Activated CD8-positive, alpha-beta memory T cell treated with anti-CD3 and anti-CD28 coated beads, Interleukin-2, amount 50 U/mL, for 4 hours (primary cell): ENCODE results near the gene IQGAP2.
"Not testable (repeated sequence)": the region's sequence is repeated elsewhere in the genome, so short reads cannot be mapped to it uniquely, and the experiment has no call there.

Experiments used
- DNase-seq: peaks from one replicate; pipeline ENCODE4 v3.0.0-alpha.2; 2020

The IQGAP2 gene

DNA sequence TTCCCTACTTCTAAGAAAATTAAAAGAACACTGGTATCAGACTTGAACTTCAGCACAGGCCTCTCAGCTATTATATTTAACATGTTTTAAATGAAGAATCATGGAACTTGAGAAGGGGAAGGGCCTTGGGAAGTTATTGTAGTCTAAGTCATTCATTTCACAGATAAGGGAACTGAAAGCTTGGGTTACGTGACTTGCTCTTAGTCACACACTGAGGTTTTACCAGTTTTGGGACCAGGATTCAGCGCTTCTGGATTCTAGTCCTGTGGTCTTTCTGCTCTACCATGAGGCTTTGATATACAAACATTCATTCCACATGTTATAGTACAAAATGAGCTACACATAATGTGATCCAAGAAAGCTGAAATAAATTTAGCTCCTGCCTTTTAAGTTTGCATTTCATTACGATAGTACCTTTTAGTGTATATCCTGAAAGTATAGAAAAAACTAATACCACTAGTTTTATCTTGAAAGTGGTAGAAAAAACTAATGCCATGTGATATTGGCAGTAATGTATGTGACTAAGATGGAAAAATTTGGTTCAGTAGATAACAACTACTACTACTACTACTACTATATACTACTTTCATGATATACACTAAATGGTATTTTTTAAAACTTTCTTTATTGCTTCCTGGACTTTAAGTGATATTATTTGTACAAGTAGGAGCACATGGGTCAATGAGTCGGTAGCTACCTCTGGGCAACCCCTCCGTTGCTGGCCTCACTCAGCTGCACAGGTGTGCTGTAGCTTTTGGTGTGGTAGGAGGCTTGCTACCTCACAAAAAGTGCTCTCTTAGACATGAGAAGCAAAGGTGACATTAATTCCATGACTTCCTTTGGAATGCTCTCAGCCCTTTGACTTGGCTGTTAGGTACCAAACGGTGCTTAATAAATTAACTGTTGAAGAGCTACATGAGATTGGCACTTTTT is 179.4 kb downstream of the IQGAP2 start:
- DNase-seq, result no peak

DNA sequence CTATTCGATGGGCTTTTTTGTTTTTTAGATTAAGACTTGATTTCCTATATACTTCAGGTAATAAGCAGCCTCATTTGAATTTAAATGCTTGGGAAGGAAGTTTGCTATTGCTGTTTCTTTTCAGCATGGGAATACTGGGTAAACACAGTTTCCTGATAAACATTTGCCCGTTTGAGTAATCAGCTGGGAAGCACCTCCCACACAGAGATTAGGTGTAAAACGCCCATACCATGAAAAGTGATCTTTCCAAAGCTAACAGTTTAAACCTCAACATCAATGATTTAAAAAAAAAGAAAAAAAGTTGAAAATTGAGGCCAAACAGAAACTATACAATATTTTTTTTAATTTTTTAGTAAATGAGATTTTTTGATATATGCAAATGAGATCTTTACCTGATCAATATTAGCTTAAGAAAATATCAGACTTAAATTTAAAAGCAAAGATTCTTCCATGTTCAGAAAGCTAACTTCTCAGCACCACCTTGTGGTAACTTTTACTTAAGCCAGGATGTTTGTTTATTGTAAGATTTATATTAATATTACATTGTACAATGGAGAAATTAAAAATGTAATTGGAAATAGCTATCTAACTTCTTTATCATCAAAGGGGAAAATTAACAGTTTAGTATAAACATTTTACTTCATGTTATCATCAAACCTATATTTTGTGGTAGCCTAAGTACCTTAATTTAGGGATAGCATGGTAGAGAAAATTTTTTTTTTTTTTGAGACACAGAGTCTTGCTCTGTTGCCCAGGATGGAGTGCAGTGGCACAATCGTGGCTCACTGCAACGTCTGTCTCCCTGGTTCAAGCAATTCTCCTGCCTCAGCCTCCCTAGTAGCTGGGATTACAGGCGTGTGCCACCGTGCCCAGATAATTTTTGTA is 180.3 kb downstream of the IQGAP2 start:
- no peak for DNase-seq

DNA sequence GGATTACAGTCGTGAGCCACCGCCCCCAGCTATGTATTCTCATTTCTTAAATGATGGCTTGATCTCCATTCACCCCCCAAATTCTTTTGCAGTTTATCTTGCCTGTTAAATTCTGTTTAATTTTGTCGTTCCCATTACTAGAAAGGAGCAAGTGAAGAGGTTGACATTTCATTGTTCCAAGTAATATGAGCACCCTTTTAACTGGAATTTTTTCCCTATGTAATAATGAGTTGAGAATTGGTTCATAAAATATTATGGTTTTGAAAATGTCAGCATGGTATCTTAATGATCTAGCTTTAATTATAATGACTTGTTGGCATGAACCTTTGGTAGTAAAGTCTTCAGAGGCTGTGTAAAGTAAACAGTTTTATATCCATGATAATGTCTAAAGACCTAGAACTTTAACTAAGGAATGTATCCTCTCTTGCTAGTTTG is 182.7 kb downstream of the IQGAP2 start:
- DNase-seq, result no peak

DNA sequence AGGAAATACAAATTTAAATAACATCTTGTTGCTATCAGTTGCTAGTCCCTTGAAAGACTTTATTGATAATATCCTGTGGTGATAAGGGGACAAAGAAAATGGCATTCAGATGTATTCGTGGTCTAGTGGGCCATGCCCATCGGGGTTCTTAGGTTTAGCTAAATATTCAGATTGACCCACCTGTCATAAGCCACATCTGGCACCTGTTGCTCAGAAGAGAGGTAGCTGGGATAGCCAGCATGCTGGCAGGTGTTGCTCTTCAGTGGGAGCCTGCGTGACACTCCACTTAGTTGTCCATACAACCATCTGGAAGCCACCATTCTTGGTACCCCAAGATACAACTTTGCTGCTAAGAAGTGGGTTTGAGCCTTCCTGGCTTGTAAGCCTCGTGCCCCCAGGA is 183.4 kb downstream of the IQGAP2 start:
- no peak for DNase-seq

DNA sequence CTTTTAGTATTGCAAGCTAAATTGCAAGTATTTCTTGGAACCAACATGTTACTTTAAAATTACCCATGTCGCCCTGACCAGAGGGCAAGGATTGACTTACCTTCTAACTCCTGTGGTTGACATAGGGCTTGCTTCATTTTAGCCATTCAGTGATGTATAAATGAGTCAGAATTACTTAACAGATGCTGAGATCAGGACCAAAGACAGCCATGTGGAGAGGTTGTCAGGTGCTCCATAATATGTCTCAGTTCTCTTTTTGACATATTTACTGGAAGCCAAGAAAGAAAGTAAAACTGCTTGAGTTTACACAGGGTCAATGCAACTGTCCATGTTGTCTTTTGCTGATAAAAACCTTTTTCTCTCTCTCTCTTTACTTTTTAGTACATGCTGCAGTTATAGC is 186.9 kb downstream of the IQGAP2 start:
- no peak for DNase-seq

DNA sequence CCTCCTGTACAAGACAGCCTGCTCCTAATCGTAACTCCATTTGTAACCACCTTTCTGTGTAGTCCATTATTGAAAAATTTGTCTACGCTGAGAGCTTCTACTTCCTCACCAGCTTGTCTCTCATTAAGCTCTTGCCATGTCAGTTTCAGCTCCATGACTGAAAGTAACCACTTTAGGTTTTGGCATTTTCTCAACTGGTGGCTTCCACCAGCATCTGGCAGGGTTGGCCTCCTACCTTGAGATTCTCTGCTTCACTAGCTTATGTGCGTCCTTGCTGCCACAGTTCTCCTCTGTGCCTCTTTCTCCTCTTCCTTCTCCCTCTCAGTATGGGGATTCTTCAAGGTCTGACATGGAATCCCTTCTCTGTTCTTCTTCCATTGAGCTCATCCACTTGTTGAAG is 188.3 kb downstream of the IQGAP2 start:
- no peak for DNase-seq

DNA sequence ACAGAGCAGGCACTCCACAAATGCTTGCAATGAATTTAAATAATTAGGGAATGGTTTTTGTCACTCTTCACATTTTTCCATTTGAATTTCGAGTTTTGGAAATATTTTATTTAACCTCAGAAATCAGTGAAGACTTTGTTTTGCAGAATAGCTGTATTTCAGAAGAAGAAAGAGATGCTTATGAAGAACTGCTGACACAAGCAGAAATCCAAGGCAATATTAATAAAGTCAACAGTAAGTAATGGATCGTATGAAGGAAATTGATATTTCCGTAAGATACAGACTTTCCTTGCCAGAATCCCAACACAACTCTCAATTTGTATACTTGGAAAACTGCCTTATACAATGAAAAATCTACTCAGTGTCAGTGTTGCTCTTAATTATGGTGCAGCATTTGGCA is 189.6 kb downstream of the IQGAP2 start:
- DNase-seq, result no peak

DNA sequence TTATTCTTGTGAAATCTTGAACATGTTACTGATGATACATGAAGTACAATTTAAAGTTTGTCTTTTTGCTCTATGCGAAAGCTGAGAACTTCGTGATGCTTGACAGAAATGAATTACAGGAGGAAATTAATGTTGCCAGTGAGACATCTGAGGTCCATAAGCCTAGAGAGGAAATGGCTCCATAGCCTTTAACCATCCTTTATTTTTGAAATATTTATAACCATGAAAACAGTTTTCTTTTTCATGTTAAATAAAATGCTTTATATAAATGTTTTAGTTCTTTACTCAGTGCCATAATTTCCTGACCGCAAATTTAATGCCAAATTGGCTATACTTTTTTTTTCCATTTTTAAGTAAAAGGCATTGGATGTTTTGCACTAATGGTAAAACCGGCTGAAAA is 191.0 kb downstream of the IQGAP2 start:
- DNase-seq, result no peak

DNA sequence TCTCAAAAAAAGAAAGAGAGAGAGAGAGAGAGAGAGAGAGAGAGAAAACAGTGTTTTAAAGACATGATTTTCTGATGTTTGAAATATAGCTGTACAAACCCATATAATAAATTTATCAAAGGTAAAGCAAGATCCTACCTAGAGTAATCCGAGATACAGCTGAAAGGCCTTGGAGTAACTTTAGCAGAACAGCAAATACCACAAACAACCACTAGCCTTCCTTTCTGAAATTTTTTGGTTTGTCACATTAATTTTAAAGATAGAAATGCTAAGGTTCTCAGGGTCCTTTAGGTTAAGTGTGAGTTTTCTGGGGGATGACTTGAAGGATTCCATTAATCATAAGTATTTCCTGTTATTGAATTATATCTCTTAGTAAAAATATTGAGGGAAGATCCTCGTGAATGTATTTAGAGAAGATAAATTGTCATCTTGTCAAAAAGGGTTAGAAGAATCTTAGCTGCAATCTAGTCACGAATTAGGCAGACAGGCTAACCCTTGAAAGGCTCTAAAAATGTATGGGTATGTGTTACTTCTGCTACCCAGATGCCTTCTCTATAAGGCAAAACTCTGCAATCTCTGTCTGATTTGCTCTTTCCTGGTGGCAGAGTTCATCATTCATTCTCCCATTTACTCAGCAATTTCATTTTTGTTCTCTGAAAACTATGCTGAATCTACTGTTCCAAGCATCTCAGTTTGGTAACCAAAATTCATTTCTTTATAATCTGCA is 192.8 kb downstream of the IQGAP2 start:
- DNase-seq, result no peak

DNA sequence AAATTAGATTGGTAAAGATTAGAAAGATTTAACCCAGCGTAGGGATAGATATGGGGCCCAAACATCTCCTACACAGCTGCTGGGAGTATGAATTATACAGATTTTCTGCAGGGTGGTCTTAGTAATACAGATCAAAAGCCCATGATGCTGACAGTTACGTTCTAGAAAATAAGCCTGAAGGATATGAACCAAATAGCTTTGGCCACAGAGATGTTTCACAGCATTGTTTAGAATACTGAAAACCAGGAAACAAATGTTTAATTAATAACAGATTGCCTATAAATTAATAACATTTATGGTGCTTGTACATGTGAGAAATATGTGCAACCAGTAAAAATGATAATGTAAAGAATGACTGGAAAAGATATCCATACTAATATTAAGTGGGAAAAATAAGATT is 195.4 kb downstream of the IQGAP2 start:
- no peak for DNase-seq

DNA sequence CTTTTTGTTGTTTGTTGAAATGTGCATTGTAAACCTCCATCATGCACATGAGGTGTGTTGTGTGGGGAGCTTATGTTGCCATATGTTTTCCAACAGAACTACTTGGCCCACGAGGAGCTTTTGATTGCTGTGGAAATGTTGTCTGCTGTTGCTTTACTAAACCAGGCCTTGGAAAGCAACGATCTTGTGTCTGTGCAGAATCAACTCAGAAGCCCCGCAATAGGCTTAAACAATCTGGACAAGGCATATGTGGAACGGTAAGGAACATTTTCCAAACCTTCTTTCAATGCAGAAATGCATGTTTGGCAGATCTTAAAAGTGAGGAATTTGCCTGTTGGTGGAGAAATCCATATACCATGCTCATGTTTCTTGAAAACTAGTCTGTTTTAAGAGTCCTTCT is 197.6 kb downstream of the IQGAP2 start:
- no peak for DNase-seq

DNA sequence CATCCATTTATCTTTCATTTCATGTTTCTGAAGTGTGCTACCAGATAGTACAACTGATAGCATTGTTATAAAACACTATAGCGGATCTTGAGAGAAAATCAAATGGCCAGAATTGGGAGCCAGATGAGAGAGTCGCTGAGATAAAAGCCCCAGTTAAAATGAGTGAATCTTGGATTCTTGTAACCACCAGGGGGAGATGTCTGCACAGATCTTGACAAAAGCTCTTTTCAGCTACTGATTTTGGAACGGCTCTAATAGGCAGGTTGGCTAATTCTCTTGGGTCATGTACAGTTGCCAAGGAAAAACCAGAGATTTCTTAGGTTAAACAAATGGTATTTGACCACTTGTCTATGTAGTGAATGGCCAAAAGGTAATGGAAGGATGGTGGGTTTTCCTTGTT is 198.4 kb downstream of the IQGAP2 start:
- no peak for DNase-seq

DNA sequence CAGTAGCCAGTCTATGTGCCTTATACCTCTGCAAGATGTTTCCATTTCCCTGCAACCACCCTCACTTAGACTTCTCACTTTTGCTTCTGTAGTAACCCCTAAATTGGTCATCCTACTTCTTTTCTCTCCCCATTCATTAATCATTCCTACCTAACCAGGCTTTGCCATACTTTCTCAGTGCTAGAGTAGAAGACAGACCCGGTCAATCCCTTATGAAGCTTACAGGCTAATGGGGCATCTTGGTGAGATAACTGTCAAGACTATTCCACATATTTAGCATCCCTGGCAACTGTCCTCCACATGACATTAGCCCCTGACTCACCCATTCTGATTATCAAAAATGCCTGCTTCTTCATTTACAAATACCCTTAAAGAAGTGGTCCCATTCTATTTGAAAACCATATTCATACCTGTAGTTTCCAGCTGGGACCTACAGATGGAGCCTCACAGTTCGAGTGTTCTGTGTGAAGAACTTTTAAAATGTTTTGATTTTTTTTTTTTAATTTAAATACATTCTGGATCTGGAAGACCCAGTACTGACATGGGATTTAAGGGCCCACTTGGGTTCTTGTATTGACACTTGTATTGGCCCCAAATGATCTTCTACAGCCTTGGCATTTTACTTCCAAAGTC is 199.1 kb downstream of the IQGAP2 start:
- DNase-seq, result no peak

DNA sequence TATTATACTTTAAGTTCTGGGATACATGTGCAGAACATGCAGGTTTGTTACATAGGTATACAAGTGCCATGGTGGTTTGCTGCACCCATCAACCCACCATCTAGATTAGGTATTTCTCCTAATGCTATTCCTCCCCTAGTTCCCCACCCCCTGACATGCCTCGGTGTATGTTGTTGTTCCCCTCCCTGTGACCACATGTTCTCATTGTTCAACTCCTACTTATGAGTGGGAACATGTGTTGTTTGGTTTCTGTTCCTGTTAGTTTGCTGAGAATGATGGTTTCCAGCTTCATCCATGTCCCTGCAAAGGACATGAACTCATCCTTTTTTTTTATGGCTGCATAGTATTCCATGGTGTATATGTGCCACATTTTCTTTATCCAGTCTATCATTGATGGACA is 200.9 kb downstream of the IQGAP2 start:
- DNase-seq, result not testable (repeated sequence)

DNA sequence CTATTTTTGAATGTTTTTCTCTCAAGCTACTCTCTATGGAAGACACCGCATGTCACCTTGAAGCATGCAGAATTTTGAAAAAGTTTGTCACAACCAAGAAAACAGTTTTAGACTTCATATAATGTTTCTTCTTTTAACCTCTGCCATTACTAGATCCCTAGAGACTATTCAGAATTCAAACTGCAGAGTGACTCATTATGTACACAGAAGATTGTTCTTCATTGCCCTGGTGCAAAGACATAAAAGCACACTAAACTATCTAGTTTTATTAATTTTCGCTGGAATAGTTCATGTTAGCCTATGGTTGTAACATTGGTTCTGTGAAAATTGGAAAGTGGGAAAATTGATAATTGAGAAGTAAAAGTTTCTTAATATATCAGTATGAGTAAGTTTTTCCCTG is 201.8 kb downstream of the IQGAP2 start:
- no peak for DNase-seq

DNA sequence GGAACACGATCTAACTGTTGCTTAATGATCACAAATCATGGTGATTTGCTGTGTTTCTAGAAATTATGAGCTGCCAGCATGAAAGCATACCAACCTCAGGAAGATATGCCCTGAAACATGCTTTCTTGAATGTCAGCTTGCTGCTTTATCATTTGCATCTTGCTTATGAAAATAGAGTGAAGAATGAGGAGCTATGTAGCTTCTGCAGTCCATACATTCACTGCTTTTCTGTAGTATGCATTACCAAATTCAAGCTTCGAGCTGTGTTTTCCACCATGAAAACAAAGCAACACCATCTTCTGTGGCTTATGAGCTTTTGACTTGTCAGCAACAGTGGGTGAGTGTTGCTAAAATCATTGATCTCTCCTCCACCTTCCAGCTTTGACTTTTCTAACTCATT is 203.6 kb downstream of the IQGAP2 start:
- DNase-seq, result no peak

DNA sequence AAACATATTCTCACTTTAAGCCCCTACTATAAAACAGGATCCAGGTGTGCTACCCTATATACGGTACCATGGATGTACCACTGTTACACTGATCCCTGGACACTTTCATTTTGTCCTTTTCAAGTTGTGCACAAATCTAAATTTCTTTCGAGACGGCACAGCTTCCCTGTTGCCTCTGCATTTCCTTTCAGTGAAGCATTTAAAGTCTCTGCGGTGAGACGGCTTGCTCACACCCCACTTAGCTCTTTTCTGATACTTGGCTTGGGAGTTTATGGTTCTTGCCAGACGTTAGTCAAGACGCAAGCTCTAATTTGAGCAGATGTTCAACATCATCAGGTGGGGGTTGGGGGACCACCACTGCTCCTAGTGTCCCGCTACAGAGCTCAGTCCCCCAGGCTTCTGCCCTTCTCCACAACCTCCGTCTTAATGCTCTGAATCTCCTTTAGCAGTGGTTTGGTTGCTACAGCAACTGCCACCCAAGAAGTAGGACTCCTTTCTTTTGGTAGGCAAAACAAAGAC is 204.3 kb downstream of the IQGAP2 start:
- DNase-seq, result no peak

DNA sequence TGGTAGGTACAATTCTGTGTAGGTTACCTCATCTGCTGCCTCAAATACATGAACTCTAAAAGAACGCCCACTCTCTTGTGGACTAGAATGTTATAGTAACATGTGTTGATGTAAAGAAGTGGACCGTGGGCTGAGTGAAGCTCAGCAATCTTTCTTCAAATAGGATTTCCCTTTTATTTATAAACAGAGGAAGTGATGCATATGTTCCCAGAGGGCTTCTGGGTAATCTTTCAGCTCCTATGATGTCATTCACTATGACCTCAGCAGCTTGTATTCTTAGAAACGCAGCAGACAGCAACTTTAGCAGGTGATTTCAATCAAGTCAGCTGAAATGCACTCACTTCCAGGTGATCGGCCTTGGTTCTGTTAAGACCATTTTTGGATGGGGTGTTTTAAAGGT is 205.7 kb downstream of the IQGAP2 start:
- DNase-seq, result no peak

DNA sequence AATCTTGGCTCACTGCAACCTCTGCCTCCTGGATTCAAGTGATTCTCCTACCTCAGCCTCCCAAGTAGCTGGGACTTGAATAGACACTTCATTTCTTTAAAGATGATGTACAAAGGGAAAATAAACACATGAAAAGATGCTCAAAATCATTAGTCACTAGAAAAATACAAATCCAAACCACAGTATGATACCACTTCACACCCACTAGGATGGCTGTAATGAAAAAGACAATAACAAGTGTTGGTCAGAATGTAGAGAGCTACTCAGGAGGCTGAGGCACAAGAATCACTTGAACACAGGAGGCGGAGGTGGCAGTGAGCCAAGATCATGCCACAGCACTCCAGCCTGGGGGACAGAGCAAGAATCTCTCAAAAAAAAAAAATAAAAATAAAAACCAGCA is 207.1 kb downstream of the IQGAP2 start:
- DNase-seq, result no peak

DNA sequence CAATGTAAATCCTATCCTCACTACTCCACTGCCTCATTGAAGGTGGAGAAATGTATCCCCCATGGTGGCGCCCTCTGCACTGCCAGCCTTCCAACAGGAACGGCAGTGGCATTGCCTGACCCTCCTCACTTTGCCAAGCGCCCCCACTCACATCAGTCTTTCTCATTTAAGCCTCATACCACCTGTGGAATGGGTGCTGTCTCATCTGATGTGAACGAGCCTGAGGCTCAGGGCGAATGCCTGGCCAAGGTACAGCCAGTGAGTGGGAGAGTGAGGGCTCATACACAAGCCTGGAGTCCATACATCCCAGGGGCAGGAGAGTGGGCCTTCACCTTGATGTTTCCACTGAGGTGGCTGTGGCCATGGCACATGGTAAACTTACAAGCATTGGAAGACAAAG is 209.9 kb downstream of the IQGAP2 start:
- DNase-seq, result no peak

DNA sequence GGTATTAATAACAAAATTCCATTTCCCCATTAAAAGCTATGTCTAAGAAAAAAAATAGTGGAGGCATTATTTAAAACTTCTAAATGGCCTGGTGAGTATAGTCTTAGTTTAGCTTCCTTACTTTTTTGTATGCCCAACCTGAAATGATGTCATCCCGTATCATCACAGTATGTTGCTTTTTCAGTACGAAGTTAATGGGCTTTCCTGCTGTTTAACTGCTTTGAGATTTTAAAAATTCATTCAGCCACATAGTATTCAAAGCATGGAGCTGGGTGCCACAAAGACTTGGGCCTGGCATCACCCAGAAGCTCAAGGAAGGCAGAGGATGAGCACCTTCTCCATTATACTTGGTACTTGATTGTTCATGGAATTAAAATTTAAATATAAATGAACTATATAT is 212.7 kb downstream of the IQGAP2 start:
- DNase-seq, result no peak

DNA sequence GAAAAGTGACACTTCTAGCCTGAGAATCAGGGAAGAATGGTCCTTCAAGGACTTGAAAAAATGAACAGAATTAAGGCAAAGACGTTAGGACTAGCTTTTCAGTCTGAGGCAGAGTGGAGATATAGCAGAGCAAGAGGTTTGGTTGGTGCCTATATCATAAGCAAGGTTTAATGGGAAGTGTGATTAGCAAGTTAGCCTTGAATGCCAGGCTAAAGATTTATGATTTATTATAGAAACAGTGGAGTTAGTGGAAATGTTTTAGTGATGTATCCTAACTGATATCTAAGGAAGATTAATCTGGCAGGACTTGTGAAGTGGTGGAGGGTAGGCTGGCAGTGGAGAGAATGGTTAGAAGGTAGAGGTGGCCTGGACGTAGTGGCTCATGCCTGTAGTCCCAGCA is 213.1 kb downstream of the IQGAP2 start:
- no peak for DNase-seq

DNA sequence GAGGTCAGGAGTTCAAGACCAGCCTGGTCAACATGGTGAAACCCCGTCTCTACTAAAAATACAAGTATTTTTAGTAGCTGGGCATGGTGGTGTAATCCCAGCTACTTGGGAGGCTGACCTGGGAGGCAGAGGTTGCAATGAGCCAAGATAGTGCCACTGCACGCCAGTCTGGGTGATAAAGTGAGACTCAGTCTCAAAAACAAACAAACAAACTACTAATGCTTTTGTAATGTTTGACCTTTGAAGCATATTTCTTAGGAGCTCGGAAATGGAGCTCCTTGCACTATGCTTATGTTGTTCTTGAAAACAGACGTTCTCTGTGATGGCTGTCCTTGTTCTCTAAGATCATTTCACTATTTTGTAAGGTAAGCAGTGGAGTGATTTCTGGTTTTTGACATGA is 214.1 kb downstream of the IQGAP2 start:
- DNase-seq, result no peak
